ENCODE measurements around the gene NKAPL. TPM values are rescaled to one million over a fixed set of nuclear protein-coding genes. Genes with fewer than 3 reads are reported as not detected.
"Not testable (repeated sequence)": the region's sequence is repeated elsewhere in the genome, so short reads cannot be mapped to it uniquely, and the experiment has no call there.

NKAPL gene
- total RNA-seq, 2 donors from 2014 or later: not detected

DNA sequence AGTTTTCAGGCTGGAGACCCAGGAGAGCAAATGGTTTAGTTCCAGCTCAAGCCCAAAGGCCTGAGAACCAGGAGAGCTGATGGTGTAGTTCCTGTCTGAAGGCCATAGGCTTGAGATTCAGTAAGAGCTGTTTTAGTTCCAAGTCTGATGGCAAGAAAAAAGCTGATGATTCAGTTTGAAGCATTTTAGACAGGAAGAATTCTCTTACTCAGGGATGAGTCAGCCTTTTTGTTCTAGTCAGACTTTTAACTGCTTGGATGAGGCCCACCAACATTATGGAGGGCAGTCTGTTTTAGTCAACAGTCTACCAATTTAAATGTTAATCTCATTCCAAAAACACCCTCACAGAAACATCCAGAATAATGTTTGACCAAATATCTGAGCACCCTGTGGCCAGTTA, 10.4 kb downstream of the NKAPL start:
- ATAC-seq (peak; percentile 39 to 52), DNase-seq (ENCODE audit: low spot score in 2 of 2) (no peak)
- Mint-ChIP-seq H3K27ac (peak overlapping the region in 1 of 2 donors; percentile 4), H3K36me3 (peaks cover 0 to 7% of the 10 kb centered on the region in 2 donors), H3K9me3 (no peaks in the 10 kb centered on the region)

DNA sequence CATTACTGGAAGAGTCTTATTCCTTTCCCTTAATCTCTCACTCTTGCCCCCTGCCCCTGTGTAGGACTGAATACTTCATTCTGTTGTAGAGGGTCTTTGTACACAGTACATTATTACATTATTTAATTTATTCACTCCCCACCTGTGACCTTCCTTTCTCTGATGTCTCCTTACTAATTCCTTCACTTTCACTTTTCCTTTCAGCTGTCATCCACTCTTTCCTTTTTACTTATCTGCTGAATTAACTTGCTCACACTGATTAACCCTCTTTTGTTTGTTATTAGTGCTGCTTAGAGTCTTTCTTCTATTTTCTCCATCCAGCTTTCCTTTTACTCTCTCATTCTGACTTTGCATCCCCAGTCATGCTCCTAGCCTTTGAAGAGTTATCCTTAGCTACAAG, 15.8 kb downstream of the NKAPL start:
- DNase-seq (ENCODE audit: low spot score in 2 of 2) (no peak), ATAC-seq (peak in 1 of 2 donors; percentile 37)
- Mint-ChIP-seq H3K27ac (peak overlapping the region; percentile 44 to 63), H3K9me3 (peaks cover 0 to 4% of the 10 kb centered on the region in 2 donors), H3K36me3 (peaks cover 21 to 39% of the 10 kb centered on the region in 2 donors)

DNA sequence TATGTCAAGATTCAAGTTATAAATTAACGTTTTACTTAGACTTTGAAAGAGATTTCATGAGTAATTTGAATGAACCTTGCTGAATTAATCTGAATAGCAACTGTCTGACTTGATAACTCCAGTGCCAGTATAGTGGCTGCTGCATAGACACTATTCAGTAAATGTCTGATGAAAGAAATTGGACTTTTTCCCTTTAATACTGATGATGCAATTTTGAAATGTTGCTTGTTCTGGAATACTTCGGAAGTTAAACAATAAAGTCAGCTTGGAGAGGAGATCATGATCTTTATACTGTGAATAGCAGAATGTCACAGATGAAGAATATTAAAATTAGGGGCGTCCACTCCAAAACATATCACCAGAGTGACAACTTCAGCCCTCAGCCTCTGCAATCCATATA, 18.6 kb downstream of the NKAPL start:
- Mint-ChIP-seq H3K27ac (no peak overlapping the region), H3K36me3 (peaks cover 31 to 50% of the 10 kb centered on the region in 2 donors), H3K9me3 (peaks cover 0 to 4% of the 10 kb centered on the region in 2 donors)
- no peak for ATAC-seq
- DNase-seq (ENCODE audit: low spot score in 2 of 2): no peak

DNA sequence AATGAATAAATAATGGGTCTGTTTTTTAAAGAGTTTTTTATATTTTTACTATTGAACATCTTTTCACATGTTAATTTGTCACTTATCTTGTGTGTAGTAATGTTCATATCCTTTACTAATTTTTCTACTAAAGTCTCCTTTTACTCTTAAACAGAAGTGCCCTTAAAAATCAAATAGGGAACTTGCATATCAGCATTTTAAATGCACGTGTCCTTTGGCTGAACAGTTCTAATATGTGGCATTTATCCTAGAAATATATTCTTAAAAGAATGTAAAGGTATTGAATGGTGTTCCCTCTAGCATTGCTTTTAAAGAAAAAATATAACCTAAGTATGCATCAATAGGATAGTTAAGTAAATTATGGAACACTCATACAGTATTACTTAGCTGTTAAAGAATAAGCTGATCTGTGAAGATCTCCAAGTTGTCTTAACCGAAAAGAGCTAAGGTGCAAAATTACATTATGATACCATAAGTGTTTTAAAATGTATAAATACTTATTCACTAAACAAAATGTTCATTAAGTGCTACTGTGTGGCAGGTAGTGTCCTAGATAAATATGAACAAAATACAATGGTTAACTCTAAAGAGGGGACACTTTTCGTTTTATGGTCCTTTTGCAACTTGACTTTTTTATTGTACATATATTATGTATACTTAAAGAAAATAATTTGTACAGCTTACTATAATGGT, 21.6 kb downstream of the NKAPL start:
- H3K36me3 Mint-ChIP-seq: peaks cover 42 to 44% of the 10 kb centered on the region in 2 donors
- ATAC-seq (no peak), DNase-seq (ENCODE audit: low spot score in 2 of 2) (no peak)
- no peak overlapping the region for H3K27ac Mint-ChIP-seq
- no peaks in the 10 kb centered on the region for H3K9me3 Mint-ChIP-seq

DNA sequence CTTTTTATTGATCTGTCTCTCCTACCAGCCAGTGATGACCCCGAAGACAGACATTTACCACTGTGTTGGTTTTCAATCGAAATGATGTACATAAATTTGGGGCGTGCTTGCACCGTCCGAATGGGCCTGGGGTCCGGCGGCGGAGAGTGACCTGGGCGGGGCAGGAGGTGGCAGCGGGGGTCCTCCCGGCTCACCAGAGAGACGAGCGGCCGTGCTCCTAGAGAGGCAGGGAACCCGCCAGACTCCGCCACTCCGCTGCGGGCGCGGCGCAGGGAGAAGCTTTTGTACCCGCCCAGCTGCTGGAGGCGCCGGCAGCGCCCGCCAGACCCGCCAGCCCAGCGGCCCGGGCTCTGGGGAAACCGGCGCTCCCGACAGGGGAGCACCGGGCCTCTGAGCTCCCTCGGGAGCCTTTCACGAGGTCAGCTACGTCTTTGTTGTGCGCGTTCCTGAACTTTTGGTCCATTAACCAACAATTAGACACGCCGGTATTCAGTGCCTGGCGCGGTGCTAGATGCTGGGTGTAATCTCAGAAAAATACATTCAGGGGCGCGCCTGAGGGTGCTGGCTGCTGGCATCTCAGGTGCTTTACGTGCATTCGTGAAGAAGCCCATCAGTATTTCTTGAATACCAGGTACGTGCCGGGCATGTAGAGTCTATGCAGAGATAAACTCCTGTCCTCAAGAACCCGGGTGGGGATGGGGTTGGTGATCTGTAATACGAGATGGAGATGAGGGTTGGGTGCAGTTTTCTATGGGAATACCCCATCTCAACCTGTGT, 22.4 kb downstream of the NKAPL start, which contains the start of gene PGBD1:
TSS of gene PGBD1 (plus strand) at position 285 of the 777 bp plus-strand sequence. CDS start 2,242 bp downstream, outside the sequence.
- ATAC-seq (peak; percentile 86 to 93), DNase-seq (ENCODE audit: low spot score in 2 of 2) (peak in 1 of 2 donors; percentile 67)
- H3K36me3 Mint-ChIP-seq: peaks cover 36 to 37% of the 10 kb centered on the region in 2 donors
- no peak within 1 kb of the TSS for H3K27ac Mint-ChIP-seq
- no peaks in the 10 kb centered on the region for H3K9me3 Mint-ChIP-seq

DNA sequence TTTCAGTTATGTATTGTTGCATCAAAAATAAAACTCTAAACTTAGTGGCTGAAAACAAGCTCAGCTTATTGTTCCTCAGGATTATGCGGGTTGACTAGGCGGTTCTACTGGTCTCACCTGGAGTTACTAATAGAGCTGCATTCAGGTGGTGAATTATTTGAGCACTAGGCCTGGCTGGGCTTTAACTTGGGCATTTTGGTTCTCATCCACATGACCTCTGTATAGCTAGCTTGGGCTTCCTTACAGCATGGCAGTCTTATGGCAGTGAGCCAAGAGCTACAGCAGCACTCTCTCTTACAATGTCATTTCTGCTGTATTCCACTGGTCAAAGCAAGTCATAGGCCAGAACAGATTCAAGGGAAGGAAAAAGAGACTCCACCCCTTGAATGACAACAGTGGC, 23.8 kb downstream of the NKAPL start:
- Mint-ChIP-seq H3K27ac (no peak overlapping the region), H3K9me3 (no peaks in the 10 kb centered on the region), H3K36me3 (peaks cover 29 to 32% of the 10 kb centered on the region in 2 donors)
- ATAC-seq: no peak
- DNase-seq (ENCODE audit: low spot score in 2 of 2): no peak

DNA sequence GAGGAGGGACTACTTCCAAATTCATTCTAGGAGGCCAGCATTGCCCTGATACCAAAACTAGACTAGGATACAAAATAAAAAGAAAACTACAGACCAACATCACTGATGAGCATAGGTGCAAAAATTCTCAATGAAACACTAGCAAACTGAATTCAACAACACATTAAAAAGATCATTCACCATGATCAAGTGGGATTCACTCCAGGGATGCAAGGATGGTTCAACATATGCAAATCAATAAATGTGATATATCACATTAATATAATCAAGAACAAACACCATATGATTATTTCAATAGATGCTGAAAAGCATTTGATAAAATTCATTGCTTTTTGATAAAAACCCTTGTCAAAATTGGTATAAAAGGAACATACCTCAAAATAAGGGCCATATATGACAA, 32.5 kb downstream of the NKAPL start:
- no peak for ATAC-seq
- Mint-ChIP-seq H3K27ac (no peak overlapping the region), H3K36me3 (peaks cover 0 to 6% of the 10 kb centered on the region in 2 donors)

DNA sequence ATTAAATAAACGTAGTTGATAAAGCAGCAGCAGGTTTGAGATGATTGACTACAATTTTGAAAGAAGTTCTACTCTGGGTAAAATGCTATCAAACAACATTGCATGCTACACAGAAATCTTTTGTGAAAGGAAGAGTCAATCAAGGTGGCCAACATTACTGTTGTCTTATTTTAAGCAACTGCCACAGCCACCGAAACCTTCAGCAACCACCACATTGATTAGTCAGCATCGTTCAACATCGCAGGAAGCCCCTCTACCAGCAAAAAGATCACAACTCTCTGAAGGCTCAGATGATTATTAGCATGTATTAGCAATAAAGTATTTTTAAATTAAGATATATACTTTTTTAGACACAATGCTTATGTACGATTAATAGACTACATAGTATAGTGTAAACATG, 36.2 kb downstream of the NKAPL start:
- Mint-ChIP-seq H3K9me3 (no peaks in the 10 kb centered on the region), H3K36me3 (peaks cover 0 to 6% of the 10 kb centered on the region in 2 donors), H3K27ac (no peak overlapping the region)
- DNase-seq (ENCODE audit: low spot score in 2 of 2) (no peak), ATAC-seq (no peak)

More for the DNA sequence above, 32.5 kb downstream of the NKAPL start:
- no peaks in the 10 kb centered on the region for H3K9me3 Mint-ChIP-seq
- no peak for DNase-seq (ENCODE audit: low spot score in 2 of 2)

DNA sequence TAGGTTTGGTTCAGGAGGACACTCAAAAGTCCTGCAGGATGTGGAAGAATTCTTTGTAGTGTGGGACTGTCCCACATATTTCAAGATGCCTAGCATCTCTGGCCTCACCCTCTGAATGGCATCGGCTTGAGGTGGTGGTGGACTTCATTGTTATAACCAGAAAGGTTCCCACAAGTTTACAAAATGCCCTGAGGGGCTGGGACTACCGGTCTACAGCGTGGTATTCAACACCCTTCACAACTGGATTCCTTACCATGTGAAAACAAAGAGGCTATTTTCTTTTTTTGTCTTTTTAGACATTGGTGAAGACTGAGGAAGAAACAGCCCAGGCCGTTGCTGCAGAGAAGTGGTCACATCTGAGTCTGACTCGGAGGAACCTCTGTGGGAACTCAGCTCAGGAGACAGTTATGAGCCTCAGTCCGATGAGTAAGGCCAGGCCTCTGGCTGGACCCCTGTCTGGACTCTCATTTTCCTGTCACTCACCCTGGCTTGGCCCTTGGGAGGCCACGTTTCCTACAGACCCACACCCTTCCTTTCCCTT, 37.5 kb downstream of the NKAPL start:
- Mint-ChIP-seq H3K36me3 (peaks cover 3 to 8% of the 10 kb centered on the region in 2 donors), H3K9me3 (peaks cover 0 to 3% of the 10 kb centered on the region in 2 donors), H3K27ac (no peak overlapping the region)
- no peak for ATAC-seq
- no peak for DNase-seq (ENCODE audit: low spot score in 2 of 2)

DNA sequence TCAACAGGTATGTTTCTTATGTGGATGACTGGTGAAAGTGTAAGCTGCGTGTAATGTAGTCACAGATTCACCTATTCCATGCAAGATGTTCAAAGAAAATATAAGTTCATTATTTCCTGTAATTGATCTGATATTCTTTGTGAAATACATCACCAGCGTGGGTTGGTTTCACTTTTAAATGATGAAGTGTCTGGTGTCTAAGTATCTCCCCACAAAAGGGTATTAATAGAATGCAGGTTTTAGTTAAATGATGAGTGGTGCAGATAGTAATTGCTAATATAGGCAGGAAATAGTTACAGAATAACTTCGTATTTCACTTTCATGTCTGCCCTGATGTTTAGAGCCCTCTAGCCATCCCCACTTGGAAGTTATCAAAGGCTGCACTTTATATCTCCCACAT, 44.5 kb downstream of the NKAPL start:
- no peak for DNase-seq (ENCODE audit: low spot score in 2 of 2)
- Mint-ChIP-seq H3K36me3 (peaks cover 5 to 20% of the 10 kb centered on the region in 2 donors), H3K9me3 (peaks cover 0 to 10% of the 10 kb centered on the region in 2 donors), H3K27ac (peak overlapping the region; percentile 2 to 51)
- ATAC-seq: peak; percentile 28 to 64

DNA sequence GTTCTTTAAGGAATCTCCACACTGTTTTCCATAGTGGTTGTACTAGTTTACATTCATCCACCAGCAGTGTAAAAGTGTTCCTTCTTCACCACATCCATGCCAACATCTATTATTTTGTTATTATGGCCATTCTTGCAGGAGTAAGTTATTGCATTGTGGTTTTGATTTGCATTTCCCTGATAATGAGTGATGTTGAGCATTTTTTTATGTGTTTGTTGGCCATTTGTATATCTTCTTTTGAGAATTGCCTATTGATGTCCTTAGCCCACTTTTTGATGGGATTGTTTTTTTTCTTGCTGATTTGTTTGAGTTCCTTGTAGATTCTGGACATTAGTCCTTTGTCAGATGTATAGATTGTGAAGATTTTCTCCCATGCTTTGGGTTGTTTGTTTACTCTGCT, 47.3 kb downstream of the NKAPL start:
- ATAC-seq; H3K27ac Mint-ChIP-seq; H3K9me3 Mint-ChIP-seq; DNase-seq (ENCODE audit: low spot score in 2 of 2): not testable (repeated sequence)
- peaks cover 4 to 15% of the 10 kb centered on the region in 2 donors for H3K36me3 Mint-ChIP-seq

Other genes starting within 250 kb of the NKAPL start
- 10 to 100 TPM in 1 of 2 donors, 1 to 10 TPM in 1; 2.1 to 35.7 TPM for gene ZNF165, start 178.7 kb upstream of the NKAPL start, total RNA-seq
- gene ZSCAN16, start 134.7 kb upstream of the NKAPL start, total RNA-seq: 1 to 10 TPM; 3.3 to 3.5 TPM
- gene ZKSCAN8, start 117.4 kb upstream of the NKAPL start, total RNA-seq: 10 to 100 TPM; 21.7 to 26.0 TPM
- gene ZSCAN9, start 34.0 kb upstream of the NKAPL start, total RNA-seq: 1 to 10 TPM; 1.6 to 2.6 TPM
- 1 to 10 TPM; 2.4 to 5.1 TPM for gene ZKSCAN4, start 7.0 kb upstream of the NKAPL start, total RNA-seq
- 1 to 10 TPM; 2.1 to 3.9 TPM for gene ZSCAN26, start 7.8 kb downstream of the NKAPL start, total RNA-seq
- gene PGBD1, start 22.3 kb downstream of the NKAPL start, total RNA-seq: 1 to 10 TPM in 1 of 2 donors, under 1 TPM in 1; 0.39 to 2.3 TPM
- gene ZSCAN31, start 76.9 kb downstream of the NKAPL start, total RNA-seq: 1 to 10 TPM in 1 of 2 donors, under 1 TPM in 1; 0.70 to 1.7 TPM
- gene ZKSCAN3, start 90.7 kb downstream of the NKAPL start, total RNA-seq: 1 to 10 TPM; 3.0 to 4.8 TPM
- gene ZSCAN12, start 140.4 kb downstream of the NKAPL start, total RNA-seq: 1 to 10 TPM; 4.8 to 6.0 TPM
- 1 to 10 TPM; 1.3 to 2.4 TPM for gene ZSCAN23, start 184.2 kb downstream of the NKAPL start, total RNA-seq